ACC112 (cell line): Measurements from ENCODE around the gene C12orf76.
"Not testable (repeated sequence)": the region's sequence is repeated elsewhere in the genome, so short reads cannot be mapped to it uniquely, and the experiment has no call there.

Experiments
- H2AFZ ChIP-seq: fragments of 200-600 bp; sonication (generic); one replicate; pipeline ENCODE4 v1.6.0; 2017; ENCODE audit warnings: antibody characterized with exemption, low read length; ENCODE audit not compliant: unreplicated experiment
- H3K27ac ChIP-seq: fragments of 200-600 bp; sonication (generic); 2 replicates; pipeline ENCODE4 v1.5.1; 2014; ENCODE audit warnings: low read depth, mild to moderate bottlenecking, antibody characterized with exemption, low read length, moderate library complexity
- H3K27me3 ChIP-seq: fragments of 200-600 bp; sonication (generic); 2 replicates; pipeline ENCODE4 v1.6.1; 2014; ENCODE audit warnings: mild to moderate bottlenecking, antibody characterized with exemption, low read length, moderate library complexity, mixed read lengths; ENCODE audit not compliant: insufficient read depth
- H3K36me3 ChIP-seq: fragments of 200-600 bp; sonication (generic); 2 replicates; pipeline ENCODE4 v1.6.1; 2016; ENCODE audit warnings: mild to moderate bottlenecking, antibody characterized with exemption, low read length, moderate library complexity, mixed read lengths; ENCODE audit not compliant: insufficient read depth
- H3K4me1 ChIP-seq: fragments of 200-600 bp; sonication (generic); one replicate; pipeline ENCODE4 v1.6.1; 2016; ENCODE audit warnings: low read length, mixed read lengths; ENCODE audit not compliant: insufficient read depth, unreplicated experiment, control insufficient read depth
- H3K4me3 ChIP-seq: fragments of 200-600 bp; sonication (generic); 2 replicates; pipeline ENCODE4 v1.5.1; 2014; ENCODE audit warnings: mild to moderate bottlenecking, low read depth, low read length
- H3K79me2 ChIP-seq: fragments of 200-600 bp; sonication (generic); one replicate; pipeline ENCODE4 v1.6.0; 2016; ENCODE audit warnings: low read length; ENCODE audit not compliant: control insufficient read depth, unreplicated experiment, insufficient read depth

C12orf76 gene

GRCh38 chr12:110020956-110021355 lies 27.4 kb downstream of the C12orf76 start:
- Histone ChIP-seq H3K36me3 (peaks cover 23% of the 10 kb centered on the region), H3K4me3 (no peak overlapping the region), H3K27ac (no peak overlapping the region), H2AFZ (no peak overlapping the region), H3K79me2 (no peaks in the 10 kb centered on the region), H3K4me1 (peaks cover 32% of the 10 kb centered on the region), H3K27me3 (no peaks in the 10 kb centered on the region)

GRCh38 chr12:110015132-110015531 lies 33.2 kb downstream of the C12orf76 start:
- peaks cover 18% of the 10 kb centered on the region for H3K79me2 ChIP-seq
- H3K36me3 ChIP-seq: peaks cover 28% of the 10 kb centered on the region
- H2AFZ ChIP-seq: no peak overlapping the region
- no peak overlapping the region for H3K4me3 ChIP-seq
- no peak overlapping the region for H3K27ac ChIP-seq
- no peaks in the 10 kb centered on the region for H3K27me3 ChIP-seq
- H3K4me1 ChIP-seq: peaks cover 21% of the 10 kb centered on the region

- Histone ChIP-seq H2AFZ (no peak overlapping the region), H3K27me3 (no peaks in the 10 kb centered on the region), H3K4me1 (peaks cover 21% of the 10 kb centered on the region), H3K4me3 (peak overlapping the region; percentile 42; the same call in 1 of the 2 replicates), H3K27ac (peak overlapping the region; percentile 55), H3K79me2 (peaks cover 38% of the 10 kb centered on the region), H3K36me3 (peaks cover 14% of the 10 kb centered on the region)
These were observed 35.7 kb downstream of the C12orf76 start for GRCh38 chr12:110012659-110013058.

GRCh38 chr12:110012137-110012536 lies 36.2 kb downstream of the C12orf76 start:
- peak overlapping the region; percentile 55 for H3K27ac ChIP-seq
- peak overlapping the region; percentile 42; the same call in 1 of the 2 replicates for H3K4me3 ChIP-seq
- peaks cover 11% of the 10 kb centered on the region for H3K36me3 ChIP-seq
- H2AFZ ChIP-seq: no peak overlapping the region
- H3K4me1 ChIP-seq: peaks cover 21% of the 10 kb centered on the region
- peaks cover 38% of the 10 kb centered on the region for H3K79me2 ChIP-seq
- no peaks in the 10 kb centered on the region for H3K27me3 ChIP-seq

GRCh38 chr12:110010853-110011723 lies 37.2 kb downstream of the C12orf76 start:
- peaks cover 21% of the 10 kb centered on the region for H3K4me1 ChIP-seq
- no peak overlapping the region for H2AFZ ChIP-seq
- no peak overlapping the region for H3K27ac ChIP-seq
- no peak overlapping the region for H3K4me3 ChIP-seq
- peaks cover 41% of the 10 kb centered on the region for H3K79me2 ChIP-seq
- no peaks in the 10 kb centered on the region for H3K27me3 ChIP-seq
- H3K36me3 ChIP-seq: peaks cover 7% of the 10 kb centered on the region

GRCh38 chr12:110008681-110009398 lies 39.5 kb downstream of the C12orf76 start:
- H2AFZ ChIP-seq, H3K27ac ChIP-seq, H3K27me3 ChIP-seq, H3K4me3 ChIP-seq, H3K36me3 ChIP-seq: not testable (repeated sequence)
- peaks cover 21% of the 10 kb centered on the region for H3K4me1 ChIP-seq
- peaks cover 55% of the 10 kb centered on the region for H3K79me2 ChIP-seq

- Histone ChIP-seq H3K79me2 (peaks cover 63% of the 10 kb centered on the region), H3K36me3 (peaks cover 1% of the 10 kb centered on the region; the same call in 1 of the 2 replicates)
These were observed 40.4 kb downstream of the C12orf76 start for GRCh38 chr12:110007881-110008280.

GRCh38 chr12:110006115-110006514 lies 42.2 kb downstream of the C12orf76 start:
- peaks cover 19% of the 10 kb centered on the region for H3K4me1 ChIP-seq
- no peak overlapping the region for H3K4me3 ChIP-seq
- no peak overlapping the region for H3K27ac ChIP-seq
- peaks cover 71% of the 10 kb centered on the region for H3K79me2 ChIP-seq
- H3K27me3 ChIP-seq: no peaks in the 10 kb centered on the region
- H2AFZ ChIP-seq: no peak overlapping the region
- H3K36me3 ChIP-seq: no peaks in the 10 kb centered on the region

More at GRCh38 chr12:110007881-110008280, 40.4 kb downstream of the C12orf76 start:
- Histone ChIP-seq H2AFZ (no peak overlapping the region), H3K4me1 (peaks cover 21% of the 10 kb centered on the region), H3K27ac (no peak overlapping the region), H3K4me3 (no peak overlapping the region), H3K27me3 (no peaks in the 10 kb centered on the region)

GRCh38 chr12:110005319-110005973 lies 42.9 kb downstream of the C12orf76 start:
- H3K27me3 ChIP-seq: no peaks in the 10 kb centered on the region
- no peaks in the 10 kb centered on the region for H3K36me3 ChIP-seq
- no peak overlapping the region for H2AFZ ChIP-seq
- no peak overlapping the region for H3K27ac ChIP-seq
- peaks cover 18% of the 10 kb centered on the region for H3K4me1 ChIP-seq
- H3K4me3 ChIP-seq: no peak overlapping the region
- H3K79me2 ChIP-seq: peaks cover 69% of the 10 kb centered on the region

GRCh38 chr12:110004598-110004997 lies 43.7 kb downstream of the C12orf76 start:
- H3K4me1 ChIP-seq: peaks cover 18% of the 10 kb centered on the region
- H3K4me3 ChIP-seq: no peak overlapping the region
- no peak overlapping the region for H2AFZ ChIP-seq
- H3K27me3 ChIP-seq: no peaks in the 10 kb centered on the region
- H3K27ac ChIP-seq: no peak overlapping the region
- no peaks in the 10 kb centered on the region for H3K36me3 ChIP-seq
- H3K79me2 ChIP-seq: peaks cover 70% of the 10 kb centered on the region
